Measurements from ENCODE around the gene TNIK. TPM values are rescaled to one million over a fixed set of nuclear protein-coding genes. Genes with fewer than 3 reads are reported as not detected.

Gene TNIK
- polyA plus RNA-seq, 1 donor from 2014 or later: 19.3 TPM

DNA sequence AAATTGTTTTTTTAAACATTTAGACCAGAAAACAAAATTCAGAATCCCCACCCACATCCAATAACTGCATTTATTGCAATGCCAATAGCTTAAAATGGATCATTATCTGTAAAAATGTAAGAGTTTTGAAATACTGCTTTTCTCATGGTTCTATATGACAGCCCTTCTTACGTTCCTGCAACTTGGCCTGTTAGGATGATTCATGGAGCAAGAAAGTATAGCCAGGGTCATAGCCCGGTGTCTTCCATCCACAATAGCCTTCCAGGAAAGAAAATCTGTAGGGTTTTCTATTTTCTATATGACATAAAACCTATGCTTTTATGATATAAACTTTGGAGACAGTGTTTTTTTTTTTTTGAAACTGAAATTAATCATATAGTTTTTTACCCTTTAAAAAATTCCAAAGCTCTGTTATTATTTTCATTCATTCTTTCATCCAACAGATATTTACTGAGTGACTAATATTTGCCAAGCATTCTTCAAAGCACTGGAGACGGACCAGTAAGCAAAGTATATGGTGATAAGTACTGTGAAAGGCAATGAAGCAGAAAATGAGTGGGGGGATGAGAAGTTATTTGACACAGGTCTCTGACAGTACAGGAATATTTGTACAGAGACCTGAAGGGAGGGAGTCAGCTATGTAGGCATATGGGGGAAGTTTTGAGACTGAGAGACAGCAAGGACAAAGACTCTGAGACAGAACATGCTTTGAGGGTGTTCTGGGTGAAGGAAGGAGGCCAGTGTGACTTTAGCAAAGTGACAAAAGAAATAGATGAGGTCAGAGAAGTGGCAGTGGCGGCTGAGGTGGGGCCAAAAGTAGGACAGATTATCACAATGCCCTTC, 404.6 kb downstream of the TNIK start:
- no peaks in the 10 kb centered on the region for H4K20me1 ChIP-seq (ENCODE audit: insufficient read depth)
- H3K4me2 ChIP-seq (ENCODE audit: low read length): no peak overlapping the region
- TF ChIP-seq MXI1 (conservative IDR thresholded peaks at IDR 0.05; ENCODE audit: poor library complexity, severe bottlenecking): no peak
- TF ChIP-seq TAF1 (IDR thresholded peaks at IDR 0.05; ENCODE audit: low read depth): no peak
- no peak for TF ChIP-seq CTCF (IDR thresholded peaks at IDR 0.05; ENCODE audit: poor library complexity, severe bottlenecking)
- TF ChIP-seq POLR2AphosphoS5 (IDR thresholded peaks at IDR 0.05): no peak
- TF ChIP-seq EZH2 (IDR thresholded peaks at IDR 0.05; ENCODE audit: borderline replicate concordance, insufficient read depth, low read length, poor library complexity, severe bottlenecking): no peak
- no peak for TF ChIP-seq EP300 (conservative IDR thresholded peaks at IDR 0.05; ENCODE audit: poor library complexity, severe bottlenecking)
- TF ChIP-seq RAD21 (conservative IDR thresholded peaks at IDR 0.05): no peak
- TF ChIP-seq REST (IDR thresholded peaks at IDR 0.05; ENCODE audit: borderline replicate concordance): no peak
- no peak for TF ChIP-seq SMC3 (conservative IDR thresholded peaks at IDR 0.05; ENCODE audit: poor library complexity)
- no peaks in the 10 kb centered on the region for H3K79me2 ChIP-seq (replicated peaks; ENCODE audit: insufficient read depth, low read length)
- H3K27me3 ChIP-seq (ENCODE audit: insufficient read depth, low read depth, low read length): no peaks in the 10 kb centered on the region
- H3K36me3 ChIP-seq (ENCODE audit: insufficient read depth, low read length): no peaks in the 10 kb centered on the region
- no peak overlapping the region for H2AFZ ChIP-seq (ENCODE audit: low read depth, low read length)
- no peak overlapping the region for H3K27ac ChIP-seq (ENCODE audit: low read length)
- no peak overlapping the region for H3K4me3 ChIP-seq (ENCODE audit: low read length)
- H3K9ac ChIP-seq (ENCODE audit: low read length): no peak overlapping the region
- H3K9me3 ChIP-seq (ENCODE audit: low read length): no peaks in the 10 kb centered on the region
- H3K9me2 ChIP-seq (ENCODE audit: insufficient read depth, low read length): no peaks in the 10 kb centered on the region
- no peaks in the 10 kb centered on the region for H3F3A ChIP-seq (ENCODE audit: insufficient read depth, low read length, poor library complexity, severe bottlenecking)

GRCh38 chr3:171054921-171055320, 405.3 kb downstream of the TNIK start:
- Histone ChIP-seq H3K9me3 (ENCODE audit: low read length) (no peaks in the 10 kb centered on the region), H3F3A (ENCODE audit: insufficient read depth, low read length, poor library complexity, severe bottlenecking) (no peaks in the 10 kb centered on the region), H3K4me3 (ENCODE audit: low read length) (no peak overlapping the region), H3K36me3 (ENCODE audit: insufficient read depth, low read length) (no peaks in the 10 kb centered on the region), H3K27me3 (ENCODE audit: insufficient read depth, low read depth, low read length) (no peaks in the 10 kb centered on the region), H3K9ac (ENCODE audit: low read length) (no peak overlapping the region), H3K9me2 (ENCODE audit: insufficient read depth, low read length) (no peaks in the 10 kb centered on the region), H2AFZ (ENCODE audit: low read depth, low read length) (no peak overlapping the region), H3K79me2 (replicated peaks; ENCODE audit: insufficient read depth, low read length) (no peaks in the 10 kb centered on the region), H4K20me1 (ENCODE audit: insufficient read depth) (no peaks in the 10 kb centered on the region), H3K4me2 (ENCODE audit: low read length) (no peak overlapping the region), H3K27ac (ENCODE audit: low read length) (no peak overlapping the region)
- no peak for TF ChIP-seq POLR2AphosphoS5 (IDR thresholded peaks at IDR 0.05)
- TF ChIP-seq SMC3 (conservative IDR thresholded peaks at IDR 0.05; ENCODE audit: poor library complexity): no peak
